DOHH2 (cell line): ENCODE data around the gene RAPGEF3.
A peak's percentile ranks its signal among the peaks of the same experiment; 100 is the strongest.

Experiments
- H3F3A ChIP-seq: fragments of 200-600 bp; sonication (generic), shearing (Covaris generic); 2 replicates; pipeline ENCODE4 v1.6.0; 2016; ENCODE audit warnings: antibody characterized with exemption, mild to moderate bottlenecking; ENCODE audit not compliant: control insufficient read depth, insufficient read depth
- H3K27ac ChIP-seq: fragments of 200-600 bp; sonication (generic); 2 replicates; pipeline ENCODE4 v1.5.1; 2014; ENCODE audit warnings: low read depth, mild to moderate bottlenecking, low read length, moderate library complexity
- H3K27me3 ChIP-seq: fragments of 200-600 bp; sonication (generic); 2 replicates; pipeline ENCODE4 v1.6.1; 2014; ENCODE audit warnings: mild to moderate bottlenecking, low read length, mixed read lengths; ENCODE audit not compliant: control insufficient read depth
- H3K36me3 ChIP-seq: fragments of 200-600 bp; sonication (generic); 2 replicates; pipeline ENCODE4 v1.6.1; 2014; ENCODE audit warnings: mild to moderate bottlenecking, low read length, moderate library complexity, mixed read lengths; ENCODE audit not compliant: control insufficient read depth
- H3K4me1 ChIP-seq: fragments of 200-600 bp; sonication (generic); 2 replicates; pipeline ENCODE4 v1.6.1; 2014; ENCODE audit warnings: mild to moderate bottlenecking, low read length, mixed read lengths; ENCODE audit not compliant: control insufficient read depth
- H3K4me2 ChIP-seq: fragments of 200-600 bp; sonication (generic); 2 replicates; pipeline ENCODE4 v1.6.0; 2014; ENCODE audit warnings: mild to moderate bottlenecking, low read length, moderate library complexity
- H3K4me3 ChIP-seq: fragments of 200-600 bp; sonication (generic); 2 replicates; pipeline ENCODE4 v1.5.1; 2014; ENCODE audit warnings: mild to moderate bottlenecking, low read length, mixed read lengths
- H3K79me2 ChIP-seq: fragments of 200-600 bp; sonication (generic); 2 replicates; pipeline ENCODE4 v1.6.1; 2014; ENCODE audit warnings: mild to moderate bottlenecking, low read length, mixed read lengths; ENCODE audit not compliant: control insufficient read depth
- H3K9me2 ChIP-seq: fragments of 200-600 bp; sonication (generic); replicated peaks from 2 replicates; pipeline ENCODE4 v1.6.1; 2014; ENCODE audit warnings: mild to moderate bottlenecking, low read length, mixed read lengths; ENCODE audit not compliant: control insufficient read depth
- H3K9me3 ChIP-seq: fragments of 200-600 bp; sonication (generic); 2 replicates; pipeline ENCODE4 v1.6.1; 2014; ENCODE audit warnings: antibody characterized with exemption, low read length, mixed read lengths; ENCODE audit not compliant: control insufficient read depth, insufficient read depth
- H4K20me1 ChIP-seq: fragments of 200-600 bp; sonication (generic); 2 replicates; pipeline ENCODE4 v1.6.0; 2014; ENCODE audit warnings: low read depth, mild to moderate bottlenecking, antibody characterized with exemption, low read length, moderate library complexity; ENCODE audit not compliant: control insufficient read depth, insufficient read depth
- CTCF ChIP-seq: fragments of 200-600 bp; sonication (generic); IDR thresholded peaks from one replicate; pipeline ENCODE4 v1.5.1; 2014; ENCODE audit warnings: antibody characterized with exemption, mild to moderate bottlenecking, low read depth, low read length; ENCODE audit not compliant: poor library complexity, severe bottlenecking
- EZH2phosphoT487 ChIP-seq: fragments of 200-600 bp; sonication (generic); IDR thresholded peaks from 2 replicates; pipeline ENCODE4 v1.6.1; 2017; ENCODE audit warnings: borderline replicate concordance, mild to moderate bottlenecking, antibody characterized with exemption, low read length, moderate library complexity, mixed read lengths

Gene RAPGEF3

GRCh38 chr12:47779943-47780504 is 21.3 kb upstream of the RAPGEF3 start:
- Histone ChIP-seq H3K9me3 (no peaks in the 10 kb centered on the region), H3K36me3 (peaks cover 35% of the 10 kb centered on the region), H3K27ac (no peak overlapping the region), H4K20me1 (no peaks in the 10 kb centered on the region), H3F3A (peaks cover 10% of the 10 kb centered on the region), H3K9me2 (no peaks in the 10 kb centered on the region), H3K4me3 (no peak overlapping the region; the same call in 1 of the 2 replicates), H3K4me2 (peak overlapping the region; percentile 57), H3K4me1 (peaks cover 27% of the 10 kb centered on the region), H3K27me3 (no peaks in the 10 kb centered on the region), H3K79me2 (no peaks in the 10 kb centered on the region)
- TF ChIP-seq EZH2phosphoT487 (no peak), CTCF (no peak)

- Histone ChIP-seq H3K4me2 (peak overlapping the region; percentile 57), H3K79me2 (no peaks in the 10 kb centered on the region; the same call in 1 of the 2 replicates), H3K27ac (no peak overlapping the region), H3K4me1 (peaks cover 33% of the 10 kb centered on the region), H3K9me3 (no peaks in the 10 kb centered on the region), H3K36me3 (peaks cover 29% of the 10 kb centered on the region), H3K9me2 (no peaks in the 10 kb centered on the region), H3K4me3 (peak overlapping the region; percentile 39; the same call in 1 of the 2 replicates), H3F3A (peaks cover 10% of the 10 kb centered on the region), H3K27me3 (no peaks in the 10 kb centered on the region), H4K20me1 (no peaks in the 10 kb centered on the region)
- TF ChIP-seq CTCF (peak; percentile 96), EZH2phosphoT487 (no peak)
These were observed 20.7 kb upstream of the RAPGEF3 start for GRCh38 chr12:47779301-47779942.

- TF ChIP-seq CTCF (no peak), EZH2phosphoT487 (no peak)
- no peaks in the 10 kb centered on the region for H3K9me3 ChIP-seq
- H3F3A ChIP-seq = peaks cover 10% of the 10 kb centered on the region
- H3K4me2 ChIP-seq = 0 out of 2 replicates have a peak overlapping the region, but pooled peaks have one; percentile 57
- H3K4me1 ChIP-seq = peaks cover 39% of the 10 kb centered on the region
- no peaks in the 10 kb centered on the region for H3K9me2 ChIP-seq
- H3K4me3 ChIP-seq = no peak overlapping the region
- no peaks in the 10 kb centered on the region for H3K27me3 ChIP-seq
- H3K36me3 ChIP-seq = peaks cover 24% of the 10 kb centered on the region
- peaks cover 2% of the 10 kb centered on the region for H3K79me2 ChIP-seq
- H3K27ac ChIP-seq = no peak overlapping the region
- no peaks in the 10 kb centered on the region for H4K20me1 ChIP-seq
These were observed 20.2 kb upstream of the RAPGEF3 start for GRCh38 chr12:47778881-47779280.
